ENCODE measurements around the gene GPR132. TPM values are rescaled to one million over a fixed set of nuclear protein-coding genes. Genes with fewer than 3 reads are reported as not detected.
"Not testable (repeated sequence)": the region's sequence is repeated elsewhere in the genome, so short reads cannot be mapped to it uniquely, and the experiment has no call there.

GPR132 gene
- total RNA-seq, 2 experiments from 2014 or later, result 51.2 to 51.4 TPM

- DNase-seq, result no peak
- H3K36me3 Mint-ChIP-seq (ENCODE audit: low read depth), result no peaks in the 10 kb centered on the region
- CTCF ChIA-PET, result interaction anchor here (1.5 to 3.2 kb wide), 2 partner anchors 15 to 19 kb away, joined by 8 to 16 read pairs; no protein-coding TSS in a partner anchor
- H3K4me1 Mint-ChIP-seq, result peaks cover 51% of the 10 kb centered on the region
- POLR2A ChIA-PET, result interaction anchor here (1.1 to 2.9 kb wide), 4 partner anchors 10 to 51 kb away, joined by 4 to 12 read pairs (median 6); partner anchors contain the start of gene CDCA4
- no peaks in the 10 kb centered on the region for H3K9me3 Mint-ChIP-seq
- H3K27me3 Mint-ChIP-seq, result peaks cover 3% of the 10 kb centered on the region
- H3K4me3 Mint-ChIP-seq, result no peak overlapping the region
- H3K27ac Mint-ChIP-seq, result no peak overlapping the region
Measured at GRCh38 chr14:105071326-105071725, 6.1 kb upstream of the GPR132 start.

GRCh38 chr14:105070760-105071137 is 5.5 kb upstream of the GPR132 start:
- Mint-ChIP-seq H3K4me1 (peaks cover 53% of the 10 kb centered on the region), H3K9me3 (no peaks in the 10 kb centered on the region), H3K27ac (no peak overlapping the region), H3K27me3 (peaks cover 3% of the 10 kb centered on the region), H3K36me3 (ENCODE audit: low read depth) (no peaks in the 10 kb centered on the region), H3K4me3 (no peak overlapping the region)
- ChIA-PET CTCF (interaction anchor here (0.6 to 1.5 kb wide), 3 partner anchors 16 to 87 kb away, joined by 3 to 8 read pairs (median 3); no protein-coding TSS in a partner anchor), POLR2A (interaction anchor here (1.1 to 2.9 kb wide), 4 partner anchors 10 to 50 kb away, joined by 4 to 12 read pairs (median 6); partner anchors contain the start of gene CDCA4)
- DNase-seq, result no peak

- ChIA-PET POLR2A (interaction anchor here (1.9 to 2.9 kb wide), 3 partner anchors 9 to 16 kb away, joined by 4 to 12 read pairs (median 9); no protein-coding TSS in a partner anchor), CTCF (interaction anchor here (0.6 to 1.5 kb wide), 3 partner anchors 17 to 87 kb away, joined by 3 to 8 read pairs (median 3); no protein-coding TSS in a partner anchor)
- Mint-ChIP-seq H3K36me3 (ENCODE audit: low read depth) (peaks cover 2% of the 10 kb centered on the region), H3K4me1 (peaks cover 55% of the 10 kb centered on the region), H3K27me3 (peaks cover 3% of the 10 kb centered on the region), H3K27ac (peak overlapping the region; percentile 70), H3K9me3 (no peaks in the 10 kb centered on the region), H3K4me3 (peak overlapping the region; percentile 15)
- peak; percentile 50 for DNase-seq
Measured at GRCh38 chr14:105069871-105070759, 4.9 kb upstream of the GPR132 start.

- Mint-ChIP-seq H3K27ac (peak overlapping the region; percentile 70), H3K4me3 (no peak overlapping the region), H3K36me3 (ENCODE audit: low read depth) (peaks cover 9% of the 10 kb centered on the region), H3K4me1 (peaks cover 57% of the 10 kb centered on the region), H3K27me3 (peaks cover 3% of the 10 kb centered on the region), H3K9me3 (no peaks in the 10 kb centered on the region)
- POLR2A ChIA-PET, result interaction anchor here (2.9 kb wide), 1 partner anchor 17 kb away, joined by 12 read pairs; no protein-coding TSS in a partner anchor
- DNase-seq, result no peak
- CTCF ChIA-PET, result no interaction called here
Measured at GRCh38 chr14:105069522-105069870, 4.3 kb upstream of the GPR132 start.

GRCh38 chr14:105068818-105069217 is 3.6 kb upstream of the GPR132 start:
- Mint-ChIP-seq H3K36me3 (ENCODE audit: low read depth) (peaks cover 15% of the 10 kb centered on the region), H3K27ac (no peak overlapping the region), H3K9me3 (no peaks in the 10 kb centered on the region), H3K27me3 (peaks cover 3% of the 10 kb centered on the region), H3K4me1 (peaks cover 62% of the 10 kb centered on the region), H3K4me3 (no peak overlapping the region)
- POLR2A ChIA-PET, result no interaction called here
- DNase-seq, result no peak
- CTCF ChIA-PET, result no interaction called here

DNA sequence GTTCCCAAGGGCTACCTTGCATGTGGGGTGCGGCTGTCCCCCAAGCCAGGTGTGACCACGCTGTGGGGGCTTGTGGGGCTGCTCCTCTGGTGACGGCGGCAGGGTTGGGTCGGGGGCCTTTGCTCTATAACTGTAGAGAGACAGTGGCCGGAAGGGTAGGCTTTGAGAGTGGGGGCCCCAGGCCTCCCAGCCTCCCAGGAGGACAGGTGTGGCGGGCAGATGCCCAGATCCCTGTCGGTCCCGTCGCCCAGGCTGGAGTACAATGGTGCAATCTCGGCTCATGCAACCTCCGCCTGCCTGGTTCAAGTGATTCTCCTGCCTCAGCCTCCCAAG is 2.7 kb upstream of the GPR132 start:
- Mint-ChIP-seq H3K4me1 (peaks cover 67% of the 10 kb centered on the region), H3K36me3 (ENCODE audit: low read depth) (peaks cover 17% of the 10 kb centered on the region), H3K9me3 (no peaks in the 10 kb centered on the region), H3K4me3 (no peak overlapping the region), H3K27me3 (peaks cover 3% of the 10 kb centered on the region), H3K27ac (no peak overlapping the region)
- ChIA-PET POLR2A (interaction anchor here (0.8 to 9.2 kb wide), 4 partner anchors 8 to 20 kb away, joined by 3 to 71 read pairs (median 36); no protein-coding TSS in a partner anchor), CTCF (interaction anchor here (1.2 kb wide), 1 partner anchor 19 kb away, joined by 6 read pairs; no protein-coding TSS in a partner anchor)
- DNase-seq, result no peak

GRCh38 chr14:105067140-105067968 is 2.1 kb upstream of the GPR132 start:
- peak; percentile 70 for DNase-seq
- Mint-ChIP-seq H3K4me3 (peak overlapping the region; percentile 24), H3K36me3 (ENCODE audit: low read depth) (peaks cover 20% of the 10 kb centered on the region), H3K27ac (peak overlapping the region; percentile 87), H3K9me3 (no peaks in the 10 kb centered on the region), H3K27me3 (peaks cover 3% of the 10 kb centered on the region), H3K4me1 (peaks cover 71% of the 10 kb centered on the region)
- POLR2A ChIA-PET, result interaction anchor here (0.7 to 10.5 kb wide), 6 partner anchors 8 to 48 kb away, joined by 3 to 120 read pairs (median 36); partner anchors contain the start of gene CDCA4
- CTCF ChIA-PET, result interaction anchor here (1.2 kb wide), 1 partner anchor 19 kb away, joined by 6 read pairs; no protein-coding TSS in a partner anchor

- Mint-ChIP-seq H3K9me3 (no peaks in the 10 kb centered on the region), H3K27me3 (no peaks in the 10 kb centered on the region), H3K27ac (peak overlapping the region; percentile 87), H3K36me3 (ENCODE audit: low read depth) (peaks cover 29% of the 10 kb centered on the region), H3K4me1 (peaks cover 72% of the 10 kb centered on the region), H3K4me3 (peak overlapping the region; percentile 89)
- DNase-seq, result no peak
- CTCF ChIA-PET, result interaction anchor here (0.7 to 10.4 kb wide), 7 partner anchors 13 to 424 kb away, joined by 3 to 70 read pairs (median 6); no protein-coding TSS in a partner anchor
- POLR2A ChIA-PET, result interaction anchor here (0.7 to 10.5 kb wide), 11 partner anchors 9 to 424 kb away, joined by 4 to 120 read pairs (median 7); partner anchors contain the start of genes CDCA4, TEDC1 and ZBTB42
Measured at GRCh38 chr14:105066240-105067071, 1.2 kb upstream of the GPR132 start.

- no peaks in the 10 kb centered on the region for H3K9me3 Mint-ChIP-seq
- DNase-seq, result peak; percentile 67
- peak overlapping the region; percentile 89 for H3K4me3 Mint-ChIP-seq
- H3K36me3 Mint-ChIP-seq (ENCODE audit: low read depth), result peaks cover 34% of the 10 kb centered on the region
- CTCF ChIA-PET, result interaction anchor here (0.8 to 10.4 kb wide), 9 partner anchors 8 to 941 kb away, joined by 3 to 70 read pairs (median 4); no protein-coding TSS in a partner anchor
- peak overlapping the region; percentile 87 for H3K27ac Mint-ChIP-seq
- POLR2A ChIA-PET, result interaction anchor here (0.8 to 10.5 kb wide), 14 partner anchors 11 to 264 kb away, joined by 3 to 120 read pairs (median 6); partner anchors contain the start of genes BRF1, CDCA4 and ZBTB42
- H3K27me3 Mint-ChIP-seq, result no peaks in the 10 kb centered on the region
- peaks cover 71% of the 10 kb centered on the region for H3K4me1 Mint-ChIP-seq
Measured at GRCh38 chr14:105064721-105065143, 498 bp downstream of the GPR132 start.

GRCh38 chr14:105064001-105064400 is 1.2 kb downstream of the GPR132 start:
- Mint-ChIP-seq H3K36me3 (ENCODE audit: low read depth) (peaks cover 41% of the 10 kb centered on the region), H3K27me3 (no peaks in the 10 kb centered on the region), H3K9me3 (no peaks in the 10 kb centered on the region), H3K4me3 (peak overlapping the region; percentile 89), H3K4me1 (peaks cover 74% of the 10 kb centered on the region), H3K27ac (peak overlapping the region; percentile 87)
- DNase-seq, result no peak
- ChIA-PET CTCF (interaction anchor here (1.0 to 10.4 kb wide), 4 partner anchors 18 to 26 kb away, joined by 4 to 70 read pairs (median 16); no protein-coding TSS in a partner anchor), POLR2A (interaction anchor here (0.8 to 10.5 kb wide), 8 partner anchors 12 to 237 kb away, joined by 3 to 120 read pairs (median 8); partner anchors contain the start of genes BRF1 and CDCA4)

- Mint-ChIP-seq H3K4me1 (peaks cover 74% of the 10 kb centered on the region), H3K4me3 (peak overlapping the region; percentile 89), H3K27ac (peak overlapping the region; percentile 87), H3K36me3 (ENCODE audit: low read depth) (peaks cover 42% of the 10 kb centered on the region)
- CTCF ChIA-PET, result interaction anchor here (1.0 to 10.4 kb wide), 3 partner anchors 18 to 27 kb away, joined by 4 to 70 read pairs (median 21); no protein-coding TSS in a partner anchor
- not testable (repeated sequence) for H3K9me3 Mint-ChIP-seq, DNase-seq, H3K27me3 Mint-ChIP-seq
- POLR2A ChIA-PET, result interaction anchor here (8.6 to 10.5 kb wide), 3 partner anchors 12 to 44 kb away, joined by 67 to 120 read pairs (median 71); partner anchors contain the start of gene CDCA4
Measured at GRCh38 chr14:105063506-105063905, 1.7 kb downstream of the GPR132 start.

Data from activated CD4-positive, alpha-beta memory T cell treated with anti-CD3 and anti-CD28 coated beads, Interleukin-2, amount 10 ng/mL, durations not matched to agents 7 days and 5 days (primary cell).